Activated effector memory CD4-positive, alpha-beta T cell treated with Interleukin-2 at 50 U/mL for 16 hours (primary cell): Measurements from ENCODE around the gene KIF1A.
"Not testable (repeated sequence)": the region's sequence is repeated elsewhere in the genome, so short reads cannot be mapped to it uniquely, and the experiment has no call there.

ENCODE experiments used
- DNase-seq: peaks from one replicate; pipeline ENCODE4 v3.0.0-alpha.2; 2020

The KIF1A gene

DNA sequence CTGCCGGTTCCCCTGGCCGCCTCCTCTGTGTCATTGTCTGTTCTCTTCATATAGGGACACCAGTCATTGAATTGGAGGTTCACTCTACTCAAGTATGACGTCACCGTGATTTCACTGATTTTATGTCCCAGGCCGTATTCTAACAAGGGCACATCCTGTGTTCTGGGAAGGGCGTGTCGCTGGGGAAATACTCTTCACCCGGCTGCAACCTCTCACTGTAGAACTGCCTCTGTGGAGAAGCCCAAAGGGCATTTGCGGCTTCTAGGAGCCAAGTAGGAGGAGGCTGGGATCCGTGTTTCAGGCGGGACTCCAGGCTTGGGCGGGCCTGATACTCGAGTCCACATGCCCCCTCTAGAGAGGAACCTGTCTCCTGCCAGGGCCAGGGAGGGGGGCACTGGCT, 123.5 kb downstream of the KIF1A start:
- DNase-seq: not testable (repeated sequence)

DNA sequence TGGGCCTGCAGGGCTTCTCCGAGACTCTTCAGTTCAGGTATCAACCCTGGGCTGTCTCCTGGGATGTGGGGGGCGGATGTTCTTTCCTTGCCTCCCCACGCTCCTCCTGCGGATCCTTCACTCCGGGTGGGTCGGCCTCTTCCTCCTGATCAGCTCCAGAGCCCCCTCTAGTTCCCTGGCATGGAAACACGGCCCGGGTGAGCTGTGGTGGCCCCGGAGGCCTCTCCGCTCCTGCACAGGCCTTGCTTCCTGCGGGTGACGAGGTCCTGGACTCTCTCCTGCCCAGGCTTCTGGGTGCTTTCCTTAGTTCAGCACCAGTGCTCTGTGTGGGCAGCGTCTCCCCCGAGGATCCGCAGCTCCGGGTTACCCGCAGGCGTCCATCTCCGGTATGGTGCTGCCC, 124.4 kb downstream of the KIF1A start:
- not testable (repeated sequence) for DNase-seq

DNA sequence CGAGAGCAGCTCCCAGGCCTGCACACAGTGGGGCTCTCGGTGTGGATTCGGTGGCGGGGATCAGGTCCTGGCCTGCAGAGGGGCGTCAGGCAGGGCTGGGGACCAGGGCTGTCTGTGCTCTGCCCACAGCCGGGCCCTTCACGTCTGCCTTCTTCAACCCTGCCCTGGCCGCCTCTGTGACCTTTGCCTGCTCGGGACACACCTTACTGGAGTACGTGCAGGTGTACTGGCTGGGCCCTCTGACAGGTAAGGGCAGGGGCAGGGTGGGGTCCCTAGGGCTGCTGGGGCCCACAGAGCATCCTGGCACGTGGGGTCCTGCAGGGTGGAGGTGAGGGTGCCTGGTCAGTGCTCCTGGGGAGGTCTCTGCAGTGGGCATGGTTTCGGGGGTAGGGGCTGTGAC, 125.7 kb downstream of the KIF1A start:
- DNase-seq: not testable (repeated sequence)

DNA sequence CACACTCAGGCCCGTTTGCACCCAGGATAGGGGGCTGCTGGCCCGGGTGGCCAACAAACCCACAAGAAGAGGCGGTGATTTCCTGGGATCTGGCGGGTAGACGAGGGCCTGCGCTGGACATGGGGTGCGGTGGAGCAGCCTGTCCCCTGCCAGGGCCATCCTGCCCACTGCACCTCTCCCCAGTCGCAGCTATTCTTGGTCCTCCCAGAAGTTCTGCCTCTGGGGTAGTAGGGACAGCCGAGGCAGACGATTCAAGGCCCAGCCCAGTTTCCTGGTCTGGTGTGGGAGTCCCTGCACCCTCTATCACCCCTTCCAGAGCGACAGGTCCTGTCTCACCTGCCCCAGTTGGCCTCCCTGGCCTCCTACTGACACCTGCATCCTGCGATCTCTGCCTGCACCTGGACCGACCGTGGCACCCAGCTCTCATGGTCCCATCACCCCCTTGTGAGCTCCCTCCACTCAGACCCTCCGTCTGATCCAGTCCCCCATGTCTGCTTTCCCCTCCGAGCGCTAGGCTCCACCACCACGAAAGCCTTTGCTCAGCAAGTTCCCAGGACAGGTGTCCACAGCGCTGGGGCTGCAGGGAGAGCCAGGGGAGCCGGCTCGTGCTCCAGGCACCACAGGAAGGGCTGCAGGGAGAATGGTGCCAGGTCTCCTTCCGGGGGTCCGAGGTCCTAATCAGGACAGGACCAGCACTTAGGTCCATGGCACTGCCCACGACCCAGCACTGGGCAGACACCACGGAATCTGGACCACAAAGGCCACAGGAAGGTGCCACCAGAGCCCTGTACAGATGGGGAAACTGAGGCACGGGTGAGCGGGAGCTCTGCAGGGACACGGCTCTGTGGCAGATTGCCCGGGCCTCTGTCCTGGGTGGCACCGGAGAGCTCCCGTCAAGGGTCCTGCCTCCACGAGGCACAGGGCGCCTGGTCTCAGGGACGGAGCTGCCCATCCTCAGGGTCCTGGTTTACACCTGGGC, 127.1 kb downstream of the KIF1A start:
- DNase-seq: not testable (repeated sequence)

DNA sequence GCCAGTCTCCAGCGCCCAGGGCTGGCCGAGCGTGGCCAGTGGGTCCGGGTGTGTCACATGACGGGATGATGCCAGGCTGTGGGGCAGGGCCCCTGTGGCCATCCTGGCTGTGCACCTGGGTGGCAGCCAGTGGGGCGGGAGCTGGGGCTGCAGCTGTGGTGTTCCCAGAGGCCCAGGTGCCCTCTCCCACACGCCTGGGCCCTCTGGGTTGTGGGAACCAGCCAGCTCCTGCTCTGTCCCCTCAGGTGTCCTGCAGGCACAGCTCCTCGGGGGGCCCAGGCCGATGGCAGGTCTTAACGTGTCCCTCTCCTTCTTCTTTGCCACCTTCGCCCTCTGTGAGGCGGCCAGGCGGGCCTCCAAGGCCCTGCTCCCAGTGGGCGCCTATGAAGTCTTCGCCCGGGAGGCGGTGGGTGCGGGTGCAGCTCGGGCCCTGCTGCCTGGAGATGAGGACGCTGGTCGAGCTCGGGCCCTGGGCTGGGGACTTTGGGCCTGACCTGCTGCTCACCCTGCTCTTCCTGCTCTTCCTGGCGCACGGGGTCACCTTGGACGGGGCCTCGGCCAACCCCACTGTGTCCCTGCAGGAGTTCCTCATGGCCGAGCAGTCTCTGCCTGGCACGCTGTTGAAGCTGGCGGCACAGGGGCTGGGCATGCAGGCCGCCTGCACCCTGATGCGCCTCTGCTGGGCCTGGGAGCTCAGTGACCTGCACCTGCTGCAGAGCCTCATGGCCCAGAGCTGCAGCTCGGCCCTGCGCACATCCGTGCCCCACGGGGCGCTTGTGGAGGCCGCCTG, 128.2 kb downstream of the KIF1A start, which contains the start of gene AQP12A:
Gene AQP12A, plus strand, starts transcription at position 236 of the 790 bp plus-strand sequence. Its CDS starts 48 bp downstream, at position 284.
- not testable (repeated sequence) for DNase-seq

DNA sequence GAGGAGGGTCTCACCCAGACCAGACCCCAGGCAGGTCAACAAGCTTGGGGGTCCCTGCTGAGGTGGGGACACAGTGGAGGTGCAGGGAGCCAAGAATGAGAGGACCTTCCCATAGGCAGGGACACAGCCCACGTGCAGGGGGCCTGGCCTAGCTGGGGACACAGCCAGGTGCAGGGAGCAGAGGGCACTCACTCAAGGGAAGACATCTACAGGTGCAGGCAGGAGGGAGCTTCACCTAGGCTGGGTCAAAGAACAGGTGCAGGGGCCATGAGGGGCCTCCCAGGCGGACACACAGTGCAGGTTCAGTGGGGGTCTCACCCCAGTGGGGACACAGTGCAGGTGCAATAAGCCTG, 129.0 kb downstream of the KIF1A start:
- DNase-seq: not testable (repeated sequence)

DNA sequence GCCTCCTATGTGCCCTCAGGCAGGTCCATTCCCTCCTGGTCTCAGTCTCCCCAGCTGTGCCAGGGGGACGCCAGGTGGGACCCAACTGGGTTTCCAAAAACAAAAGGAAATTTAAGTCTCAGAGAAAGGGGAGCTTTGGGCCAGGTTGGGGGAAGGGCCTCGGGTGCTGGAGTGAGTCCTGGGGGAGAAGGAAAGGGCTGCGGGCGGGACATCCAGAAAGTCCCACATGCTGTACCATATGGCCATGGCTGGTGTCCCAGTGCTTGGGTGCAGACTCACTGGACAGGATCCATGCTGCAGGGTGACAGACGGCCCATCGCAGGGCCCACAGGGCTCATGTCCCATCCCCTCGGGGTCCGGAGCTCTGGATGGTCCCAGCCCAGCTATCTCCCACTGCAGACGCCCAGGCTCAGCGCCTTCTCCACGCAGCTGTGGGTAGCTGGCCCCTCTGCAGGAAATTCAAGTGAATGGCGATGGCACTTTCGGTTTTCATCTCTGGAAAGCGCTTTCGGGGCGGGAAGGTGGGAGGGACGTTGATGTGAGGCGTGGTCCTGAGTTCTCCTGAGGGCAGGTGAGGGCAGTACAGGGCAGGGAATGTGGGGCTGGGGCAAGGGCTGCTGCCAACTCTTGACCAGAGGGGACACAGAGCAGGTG, 129.5 kb downstream of the KIF1A start:
- not testable (repeated sequence) for DNase-seq

DNA sequence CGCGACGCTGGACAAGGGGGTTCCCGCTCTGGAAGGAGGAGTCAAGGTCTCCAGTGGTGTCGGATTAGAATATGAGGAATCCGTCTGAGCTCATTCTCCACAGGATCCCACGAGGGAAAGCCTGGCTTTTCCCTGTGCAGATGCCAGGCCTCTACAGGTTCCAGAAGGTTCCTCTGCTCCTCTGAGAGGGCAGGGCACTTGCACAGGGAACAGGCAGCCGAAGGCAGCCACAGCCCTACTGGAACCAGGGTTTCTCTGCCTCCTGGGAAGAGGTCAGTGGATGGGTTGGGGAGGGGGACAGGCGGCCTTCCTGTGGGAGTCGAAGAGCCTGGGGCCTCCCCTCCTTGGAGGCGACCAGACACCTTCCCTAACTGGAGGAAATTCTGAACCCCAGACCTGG, 130.0 kb downstream of the KIF1A start:
- DNase-seq: no peak

DNA sequence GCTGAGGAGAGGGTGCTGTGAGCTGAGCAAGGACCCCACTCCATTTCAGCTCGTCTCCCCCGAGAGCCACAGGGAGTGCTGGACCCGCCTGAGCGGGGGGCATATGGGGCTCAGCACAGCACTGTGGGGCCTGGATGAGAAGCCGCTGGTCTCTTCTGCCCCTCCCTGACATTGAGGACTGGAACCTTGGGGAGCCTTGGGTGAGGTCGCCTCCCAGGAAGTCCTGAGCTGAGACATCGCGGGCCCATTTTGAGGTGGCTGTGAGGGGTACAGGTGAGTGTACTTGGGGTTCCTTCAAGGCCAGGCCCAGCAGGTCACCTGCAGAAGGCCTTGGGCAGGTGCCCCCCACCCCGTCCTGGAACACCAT, 131.5 kb downstream of the KIF1A start:
- no peak for DNase-seq

DNA sequence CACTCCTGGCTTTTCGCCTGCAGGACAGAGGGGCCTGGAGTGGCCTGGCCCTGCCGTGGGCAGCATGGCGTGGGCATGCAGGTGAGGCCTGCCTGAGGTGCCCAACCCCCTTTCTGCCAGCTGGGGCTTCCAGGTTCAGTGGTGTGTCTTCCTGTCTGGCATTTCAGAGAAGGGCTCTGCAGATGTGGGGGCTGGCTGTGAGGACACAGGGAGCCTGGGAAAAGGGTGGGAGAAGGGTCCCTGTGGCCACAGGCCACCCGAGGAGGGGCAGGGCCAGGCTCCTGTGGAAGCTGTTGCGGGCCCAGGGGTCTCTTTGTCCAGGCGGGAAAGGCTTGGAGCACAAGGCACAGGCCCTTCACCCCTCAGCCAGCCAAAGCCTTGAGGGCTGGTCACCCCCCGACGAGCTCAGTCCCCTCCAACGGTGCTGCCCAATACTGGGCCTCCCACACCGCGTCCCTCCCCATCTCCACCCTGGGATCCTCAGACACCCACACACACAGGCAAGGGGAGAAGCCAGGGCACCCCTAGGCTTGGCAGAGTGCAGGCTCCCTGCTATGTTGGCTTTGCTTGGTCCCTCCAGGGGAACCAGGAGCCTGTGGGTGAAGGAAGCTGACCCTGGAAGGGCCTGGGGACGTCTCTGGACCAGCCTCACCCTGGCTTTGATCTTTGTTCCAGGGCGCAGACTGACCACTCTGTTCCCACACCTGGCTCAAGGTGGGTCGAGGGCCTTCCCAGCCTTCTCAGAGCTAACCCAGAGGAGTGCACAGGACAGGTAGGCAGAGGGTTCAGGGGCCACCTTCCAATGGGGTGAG, 132.1 kb downstream of the KIF1A start:
- DNase-seq: no peak

DNA sequence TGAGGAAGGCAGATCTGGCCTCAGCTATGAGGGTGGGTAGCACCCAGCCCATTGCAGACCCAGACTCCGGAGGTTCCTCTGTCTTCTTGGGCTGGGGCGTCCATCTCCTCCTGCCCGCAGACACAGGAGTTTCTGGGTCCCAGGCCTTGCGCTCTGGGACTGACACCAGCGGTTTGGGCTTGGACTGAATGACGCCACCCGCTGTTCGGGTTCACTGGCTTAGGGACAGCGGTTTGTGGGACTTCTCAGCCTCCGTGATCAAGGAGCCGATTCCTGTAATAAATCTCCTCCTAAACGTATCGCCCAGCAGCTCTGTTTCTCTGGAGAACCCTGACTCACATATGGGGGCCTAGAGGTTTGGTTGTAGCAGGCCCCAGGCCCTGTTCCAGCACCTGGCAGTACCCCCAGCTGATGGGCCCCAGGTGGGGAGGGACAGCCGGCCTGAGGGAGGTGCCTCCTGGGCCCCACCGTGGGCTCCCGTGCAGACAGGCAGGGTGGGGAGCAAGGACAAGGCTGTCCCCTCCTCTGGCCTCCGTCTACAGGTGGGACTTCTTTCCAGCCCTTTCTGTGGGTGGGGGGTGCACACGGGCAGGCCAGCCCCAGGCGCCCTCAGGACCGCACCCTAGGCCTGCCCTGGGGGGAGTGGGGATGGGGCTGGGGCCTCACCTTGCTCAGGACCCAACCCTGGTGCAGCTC, 132.8 kb downstream of the KIF1A start:
- DNase-seq: no peak

DNA sequence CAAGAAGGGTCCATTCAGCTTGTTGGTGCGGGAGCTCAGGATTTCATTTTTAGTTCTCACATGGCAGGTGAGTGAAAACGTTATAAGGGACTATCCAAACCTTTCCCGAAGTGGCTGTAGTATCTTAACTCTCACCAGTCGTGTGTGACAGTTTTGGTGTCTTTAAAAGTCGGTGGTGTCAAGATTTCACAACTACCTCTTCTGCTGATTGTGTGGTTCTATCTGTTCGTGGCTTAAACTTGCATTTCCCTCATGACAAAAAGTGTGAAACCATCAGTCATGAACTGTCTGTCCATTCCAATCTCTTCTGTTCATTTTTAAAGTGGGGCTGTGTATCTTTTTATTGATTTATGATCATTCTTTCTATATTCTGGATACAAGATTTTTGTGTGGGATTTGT, 133.6 kb downstream of the KIF1A start:
- DNase-seq: no peak

DNA sequence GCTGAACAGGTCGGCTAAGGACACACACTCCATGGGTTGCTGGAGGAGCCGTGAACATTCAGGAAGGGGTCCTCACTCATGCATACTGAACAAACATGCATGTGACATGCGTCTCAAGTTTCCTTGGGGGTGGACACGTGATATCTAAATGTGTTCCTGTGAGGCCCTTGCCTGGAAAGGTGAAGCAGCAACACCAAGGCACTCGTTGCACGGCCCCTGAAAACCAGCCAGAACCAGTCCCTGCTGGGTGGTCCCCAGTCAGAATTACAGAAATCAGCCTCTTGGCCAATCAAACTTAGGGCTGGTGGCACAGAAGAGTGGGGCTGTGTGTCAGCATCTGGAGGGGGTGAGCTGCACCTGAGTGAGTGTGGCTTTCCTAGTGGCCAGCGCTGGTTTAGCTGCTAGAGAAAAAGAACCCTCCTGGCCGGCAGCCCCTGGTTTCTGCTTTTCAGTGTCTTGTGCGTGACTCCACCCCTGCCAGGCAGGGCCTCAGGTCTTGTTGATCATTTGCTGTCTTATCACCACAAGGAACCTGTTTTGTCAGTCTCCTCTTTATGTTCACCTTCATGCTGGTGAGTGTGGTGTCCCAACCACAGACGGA, 134.1 kb downstream of the KIF1A start:
- DNase-seq: no peak

DNA sequence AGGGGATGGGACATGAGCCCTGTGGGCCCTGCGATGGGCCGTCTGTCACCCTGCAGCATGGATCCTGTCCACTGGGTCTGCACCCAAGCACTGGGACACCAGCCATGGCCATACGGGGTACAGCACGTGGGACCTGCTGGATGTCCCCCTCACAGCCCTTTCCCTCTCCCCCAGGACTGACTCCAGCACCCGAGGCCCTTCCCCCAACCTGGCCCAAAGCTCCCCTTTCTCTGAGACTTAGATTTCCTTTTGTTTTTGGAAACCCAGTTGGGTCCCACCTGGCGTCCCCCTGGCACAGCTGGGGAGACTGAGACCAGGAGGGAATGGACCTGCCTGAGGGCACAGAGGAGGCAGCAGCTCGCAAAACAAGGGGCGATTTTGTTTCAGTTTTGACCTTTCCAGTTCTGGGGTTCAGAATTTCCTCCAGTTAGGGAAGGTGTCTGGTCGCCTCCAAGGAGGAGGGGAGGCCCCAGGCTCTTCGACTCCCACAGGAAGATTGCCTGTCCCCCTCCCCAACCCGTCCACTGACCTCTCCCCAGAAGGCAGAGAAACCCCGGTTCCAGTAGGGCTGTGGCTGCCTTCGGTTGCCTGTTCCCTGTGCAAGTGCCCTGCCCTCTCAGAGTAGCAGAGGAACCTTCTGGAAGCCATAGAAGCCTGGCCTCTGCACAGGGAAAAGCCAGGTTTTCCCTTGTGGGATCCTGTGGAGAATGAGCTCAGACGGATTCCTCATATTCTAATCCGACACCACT, 135.9 kb downstream of the KIF1A start:
- not testable (repeated sequence) for DNase-seq

DNA sequence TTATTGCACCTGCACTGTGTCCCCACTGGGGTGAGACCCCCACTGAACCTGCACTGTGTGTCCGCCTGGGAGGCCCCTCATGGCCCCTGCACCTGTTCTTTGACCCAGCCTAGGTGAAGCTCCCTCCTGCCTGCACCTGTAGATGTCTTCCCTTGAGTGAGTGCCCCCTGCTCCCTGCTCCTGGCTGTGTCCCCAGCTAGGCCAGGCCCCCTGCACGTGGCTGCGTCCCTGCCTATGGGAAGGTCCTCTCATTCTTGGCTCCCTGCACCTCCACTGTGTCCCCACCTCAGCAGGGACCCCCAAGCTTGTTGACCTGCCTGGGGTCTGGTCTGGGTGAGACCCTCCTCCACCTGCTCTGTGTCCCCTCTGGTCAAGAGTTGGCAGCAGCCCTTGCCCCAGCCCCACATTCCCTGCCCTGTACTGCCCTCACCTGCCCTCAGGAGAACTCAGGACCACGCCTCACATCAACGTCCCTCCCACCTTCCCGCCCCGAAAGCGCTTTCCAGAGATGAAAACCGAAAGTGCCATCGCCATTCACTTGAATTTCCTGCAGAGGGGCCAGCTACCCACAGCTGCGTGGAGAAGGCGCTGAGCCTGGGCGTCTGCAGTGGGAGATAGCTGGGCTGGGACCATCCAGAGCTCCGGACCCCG, 136.6 kb downstream of the KIF1A start:
- not testable (repeated sequence) for DNase-seq

DNA sequence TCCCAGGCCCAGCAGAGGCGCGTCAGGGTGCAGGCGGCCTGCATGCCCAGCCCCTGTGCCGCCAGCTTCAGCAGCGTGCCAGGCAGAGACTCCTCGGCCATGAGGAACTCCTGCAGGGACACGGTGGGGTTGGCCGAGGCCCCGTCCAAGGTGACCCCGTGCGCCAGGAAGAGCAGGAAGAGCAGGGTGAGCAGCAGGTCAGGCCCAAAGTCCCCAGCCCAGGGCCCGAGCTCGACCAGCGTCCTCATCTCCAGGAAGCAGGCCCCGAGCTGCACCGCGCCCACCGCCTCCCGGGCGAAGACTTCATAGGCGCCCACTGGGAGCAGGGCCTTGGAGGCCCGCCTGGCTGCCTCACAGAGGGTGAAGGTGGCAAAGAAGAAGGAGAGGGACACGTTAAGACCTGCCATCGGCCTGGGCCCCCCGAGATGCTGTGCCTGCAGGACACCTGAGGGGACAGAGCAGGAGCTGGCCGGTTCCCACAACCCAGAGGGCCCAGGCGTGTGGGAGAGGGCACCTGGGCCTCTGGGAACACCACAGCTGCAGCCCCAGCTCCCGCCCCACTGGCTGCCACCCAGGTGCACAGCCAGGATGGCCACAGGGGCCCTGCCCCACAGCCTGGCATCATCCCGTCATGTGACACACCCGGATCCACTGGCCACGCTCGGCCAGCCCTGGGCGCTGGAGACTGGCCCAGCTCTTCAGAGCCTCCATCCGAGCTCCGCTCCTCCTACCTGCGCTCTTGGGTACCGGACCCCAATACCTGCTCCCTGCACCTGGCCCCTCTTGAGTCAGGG, 137.4 kb downstream of the KIF1A start, which contains the start of gene AQP12B:
Gene AQP12B, minus strand, starts transcription at position 455 of the 794 bp plus-strand sequence. Its CDS starts 48 bp downstream, at position 407.
- not testable (repeated sequence) for DNase-seq

DNA sequence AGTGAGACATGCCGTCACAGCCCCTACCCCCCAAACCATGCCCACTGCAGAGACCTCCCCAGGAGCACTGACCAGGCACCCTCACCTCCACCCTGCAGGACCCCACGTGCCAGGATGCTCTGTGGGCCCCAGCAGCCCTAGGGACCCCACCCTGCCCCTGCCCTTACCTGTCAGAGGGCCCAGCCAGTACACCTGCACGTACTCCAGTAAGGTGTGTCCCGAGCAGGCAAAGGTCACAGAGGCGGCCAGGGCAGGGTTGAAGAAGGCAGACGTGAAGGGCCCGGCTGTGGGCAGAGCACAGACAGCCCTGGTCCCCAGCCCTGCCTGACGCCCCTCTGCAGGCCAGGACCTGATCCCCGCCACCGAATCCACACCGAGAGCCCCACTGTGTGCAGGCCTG, 139.8 kb downstream of the KIF1A start:
- not testable (repeated sequence) for DNase-seq

DNA sequence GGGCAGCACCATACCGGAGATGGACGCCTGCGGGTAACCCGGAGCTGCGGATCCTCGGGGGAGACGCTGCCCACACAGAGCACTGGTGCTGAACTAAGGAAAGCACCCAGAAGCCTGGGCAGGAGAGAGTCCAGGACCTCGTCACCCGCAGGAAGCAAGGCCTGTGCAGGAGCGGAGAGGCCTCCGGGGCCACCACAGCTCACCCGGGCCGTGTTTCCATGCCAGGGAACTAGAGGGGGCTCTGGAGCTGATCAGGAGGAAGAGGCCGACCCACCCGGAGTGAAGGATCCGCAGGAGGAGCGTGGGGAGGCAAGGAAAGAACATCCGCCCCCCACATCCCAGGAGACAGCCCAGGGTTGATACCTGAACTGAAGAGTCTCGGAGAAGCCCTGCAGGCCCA, 141.1 kb downstream of the KIF1A start:
- not testable (repeated sequence) for DNase-seq

DNA sequence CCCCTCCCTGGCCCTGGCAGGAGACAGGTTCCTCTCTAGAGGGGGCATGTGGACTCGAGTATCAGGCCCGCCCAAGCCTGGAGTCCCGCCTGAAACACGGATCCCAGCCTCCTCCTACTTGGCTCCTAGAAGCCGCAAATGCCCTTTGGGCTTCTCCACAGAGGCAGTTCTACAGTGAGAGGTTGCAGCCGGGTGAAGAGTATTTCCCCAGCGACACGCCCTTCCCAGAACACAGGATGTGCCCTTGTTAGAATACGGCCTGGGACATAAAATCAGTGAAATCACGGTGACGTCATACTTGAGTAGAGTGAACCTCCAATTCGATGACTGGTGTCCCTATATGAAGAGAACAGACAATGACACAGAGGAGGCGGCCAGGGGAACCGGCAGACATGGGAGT, 142.0 kb downstream of the KIF1A start:
- not testable (repeated sequence) for DNase-seq
